ENCODE results near the gene TPGS2.
A peak's percentile ranks its signal among the peaks of the same experiment; 100 is the strongest.
"Not testable (repeated sequence)": the region's sequence is repeated elsewhere in the genome, so short reads cannot be mapped to it uniquely, and the experiment has no call there.

TPGS2 gene, protein sequence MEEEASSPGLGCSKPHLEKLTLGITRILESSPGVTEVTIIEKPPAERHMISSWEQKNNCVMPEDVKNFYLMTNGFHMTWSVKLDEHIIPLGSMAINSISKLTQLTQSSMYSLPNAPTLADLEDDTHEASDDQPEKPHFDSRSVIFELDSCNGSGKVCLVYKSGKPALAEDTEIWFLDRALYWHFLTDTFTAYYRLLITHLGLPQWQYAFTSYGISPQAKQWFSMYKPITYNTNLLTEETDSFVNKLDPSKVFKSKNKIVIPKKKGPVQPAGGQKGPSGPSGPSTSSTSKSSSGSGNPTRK

DNA sequence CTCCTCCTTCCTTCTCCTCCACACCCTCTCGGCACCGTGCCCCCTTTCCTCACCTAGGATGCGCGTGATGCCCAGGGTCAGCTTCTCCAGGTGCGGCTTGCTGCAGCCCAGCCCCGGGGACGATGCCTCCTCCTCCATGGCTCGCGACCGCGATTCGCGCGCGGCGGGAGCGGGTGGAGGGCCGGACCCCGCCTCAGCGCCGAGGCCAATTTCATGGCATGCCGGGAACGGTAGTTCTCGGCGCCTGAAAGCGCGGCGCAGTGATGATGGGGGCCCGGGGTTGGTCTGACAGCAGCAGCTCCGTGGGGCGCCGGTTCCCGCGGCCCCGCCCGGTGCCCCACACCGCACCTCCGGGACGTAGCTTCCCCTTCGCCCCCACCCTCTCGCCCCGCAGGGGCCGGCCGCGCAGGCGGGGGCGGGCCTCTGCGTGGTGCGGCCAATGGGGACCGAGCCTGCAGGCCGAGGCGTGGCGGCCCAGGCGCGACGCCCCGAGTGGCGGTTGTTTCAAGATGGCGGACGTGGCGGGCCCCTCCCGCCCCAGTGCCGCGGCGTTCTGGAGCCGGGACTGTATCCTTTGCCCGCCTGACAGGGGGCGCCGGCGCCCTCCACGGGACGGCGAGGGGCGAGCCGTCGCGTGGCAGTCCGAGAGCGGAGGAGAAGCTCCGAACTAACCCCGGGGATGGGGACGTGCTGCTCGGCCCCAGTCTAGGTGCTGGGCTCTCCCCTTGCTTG is at the start of gene TPGS2, which contains the start of gene KIAA1328:
TPGS2 (minus strand) TSS at position 373 of the 732 bp plus-strand sequence; CDS start at position 138, 235 bp downstream.
KIAA1328 (plus strand) TSS at position 498 of the 732 bp plus-strand sequence; CDS start at position 510, 12 bp downstream.
- H3K4me1 ChIP-seq (ENCODE audit: control insufficient read depth, insufficient read depth, low read length) = no peaks in the 10 kb centered on the region
- H3K36me3 ChIP-seq (ENCODE audit: control insufficient read depth, insufficient read depth, low read length) = no peaks in the 10 kb centered on the region
- no peaks in the 10 kb centered on the region for H3K27me3 ChIP-seq (ENCODE audit: control insufficient read depth, insufficient read depth, low read length)
- H3K9ac ChIP-seq (ENCODE audit: low read length) = peak within 1 kb of the TSS; percentile 82
- no peaks in the 10 kb centered on the region for H3K9me3 ChIP-seq (ENCODE audit: control insufficient read depth, low read length)
- H3K4me3 ChIP-seq (ENCODE audit: low read length) = peak within 1 kb of the TSS; percentile 85

DNA sequence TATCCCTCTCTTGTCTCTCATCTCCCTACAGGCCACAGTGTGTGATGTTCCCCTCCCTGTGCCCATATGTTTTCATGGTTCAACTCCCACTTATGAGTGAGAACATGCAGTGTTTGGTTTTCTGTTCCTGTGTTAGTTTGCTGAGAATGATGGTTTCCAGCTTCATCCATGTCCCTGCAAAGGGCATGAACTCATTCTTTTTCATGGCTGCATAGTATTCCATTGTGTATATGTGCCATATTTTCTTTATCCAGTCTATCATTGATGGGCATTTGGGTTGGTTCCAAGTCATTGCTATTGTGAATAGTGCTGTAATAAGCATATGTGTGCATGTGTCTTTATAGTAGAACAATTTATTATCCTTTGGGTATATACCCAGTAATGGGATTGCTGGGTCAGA is 45.0 kb upstream of the TPGS2 start:
- not testable (repeated sequence) for H3K36me3 ChIP-seq (ENCODE audit: control insufficient read depth, insufficient read depth, low read length); H3K9ac ChIP-seq (ENCODE audit: low read length); H3K27me3 ChIP-seq (ENCODE audit: control insufficient read depth, insufficient read depth, low read length); H3K4me3 ChIP-seq (ENCODE audit: low read length); H3K4me1 ChIP-seq (ENCODE audit: control insufficient read depth, insufficient read depth, low read length); H3K9me3 ChIP-seq (ENCODE audit: control insufficient read depth, low read length)

DNA sequence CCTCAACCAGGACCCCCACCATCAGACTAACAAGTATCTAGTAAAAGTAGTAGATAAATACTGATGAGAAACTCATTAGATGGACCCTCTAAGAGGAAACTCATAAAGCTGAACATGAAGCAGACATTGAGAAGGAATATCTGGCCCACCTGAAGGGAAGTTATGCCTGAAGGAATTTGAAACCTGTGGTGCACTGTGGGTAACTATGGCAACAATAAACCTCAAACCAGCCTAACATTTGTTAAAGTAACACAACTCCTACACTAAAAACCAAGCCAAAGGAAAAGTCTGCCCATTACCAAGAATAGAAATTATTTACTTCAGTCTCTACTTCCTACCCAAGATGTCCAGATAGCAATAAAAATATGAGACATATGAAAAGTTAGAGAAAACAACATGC is 43.5 kb upstream of the TPGS2 start:
- Histone ChIP-seq H3K4me1 (ENCODE audit: control insufficient read depth, insufficient read depth, low read length) (no peaks in the 10 kb centered on the region), H3K4me3 (ENCODE audit: low read length) (no peak overlapping the region), H3K9ac (ENCODE audit: low read length) (no peak overlapping the region), H3K36me3 (ENCODE audit: control insufficient read depth, insufficient read depth, low read length) (no peaks in the 10 kb centered on the region), H3K9me3 (ENCODE audit: control insufficient read depth, low read length) (no peaks in the 10 kb centered on the region), H3K27me3 (ENCODE audit: control insufficient read depth, insufficient read depth, low read length) (no peaks in the 10 kb centered on the region)

DNA sequence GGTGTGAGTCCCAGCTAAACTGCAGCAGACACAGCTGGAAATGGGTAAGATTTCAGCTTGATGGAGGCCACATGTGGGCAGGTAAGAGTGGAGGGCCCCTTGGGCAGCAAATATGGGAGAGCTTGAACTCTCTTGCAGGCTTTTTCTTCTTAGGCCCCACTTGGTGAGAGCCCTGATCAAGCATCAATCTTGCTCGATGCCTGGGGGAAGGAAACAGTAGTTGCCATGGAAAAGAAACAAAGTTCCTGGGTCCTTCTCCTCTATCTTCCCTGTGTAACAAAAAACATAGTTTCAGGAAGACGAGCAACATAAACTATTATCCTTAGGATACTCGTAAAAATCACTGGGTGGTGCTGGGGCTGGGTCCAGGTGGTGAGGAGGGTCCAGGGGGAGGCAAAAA is 43.0 kb upstream of the TPGS2 start:
- Histone ChIP-seq H3K4me1 (ENCODE audit: control insufficient read depth, insufficient read depth, low read length) (no peaks in the 10 kb centered on the region), H3K9me3 (ENCODE audit: control insufficient read depth, low read length) (no peaks in the 10 kb centered on the region), H3K27me3 (ENCODE audit: control insufficient read depth, insufficient read depth, low read length) (no peaks in the 10 kb centered on the region), H3K4me3 (ENCODE audit: low read length) (no peak overlapping the region), H3K9ac (ENCODE audit: low read length) (no peak overlapping the region), H3K36me3 (ENCODE audit: control insufficient read depth, insufficient read depth, low read length) (no peaks in the 10 kb centered on the region)

DNA sequence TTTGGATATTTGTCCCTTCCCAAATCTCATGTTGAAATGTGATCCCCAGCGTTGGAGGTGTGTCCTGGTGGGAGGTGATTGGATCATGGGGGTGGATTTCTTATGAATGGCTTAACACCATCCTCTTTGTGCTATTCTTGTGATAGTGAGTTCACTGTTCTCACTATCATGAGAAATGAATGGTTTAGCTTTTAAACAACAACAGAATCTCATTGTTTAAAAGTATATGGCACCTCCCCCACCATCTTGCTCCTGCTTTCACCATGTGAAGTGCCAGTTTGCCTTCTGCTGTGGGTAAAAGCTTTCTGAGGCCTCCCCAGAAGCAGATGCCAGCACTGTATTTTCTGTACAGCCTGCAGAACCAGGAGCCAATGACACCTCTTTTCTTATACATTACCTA is 38.3 kb upstream of the TPGS2 start:
- Histone ChIP-seq H3K36me3 (ENCODE audit: control insufficient read depth, insufficient read depth, low read length) (no peaks in the 10 kb centered on the region), H3K9me3 (ENCODE audit: control insufficient read depth, low read length) (no peaks in the 10 kb centered on the region), H3K27me3 (ENCODE audit: control insufficient read depth, insufficient read depth, low read length) (no peaks in the 10 kb centered on the region), H3K9ac (ENCODE audit: low read length) (no peak overlapping the region), H3K4me1 (ENCODE audit: control insufficient read depth, insufficient read depth, low read length) (no peaks in the 10 kb centered on the region), H3K4me3 (ENCODE audit: low read length) (no peak overlapping the region)

DNA sequence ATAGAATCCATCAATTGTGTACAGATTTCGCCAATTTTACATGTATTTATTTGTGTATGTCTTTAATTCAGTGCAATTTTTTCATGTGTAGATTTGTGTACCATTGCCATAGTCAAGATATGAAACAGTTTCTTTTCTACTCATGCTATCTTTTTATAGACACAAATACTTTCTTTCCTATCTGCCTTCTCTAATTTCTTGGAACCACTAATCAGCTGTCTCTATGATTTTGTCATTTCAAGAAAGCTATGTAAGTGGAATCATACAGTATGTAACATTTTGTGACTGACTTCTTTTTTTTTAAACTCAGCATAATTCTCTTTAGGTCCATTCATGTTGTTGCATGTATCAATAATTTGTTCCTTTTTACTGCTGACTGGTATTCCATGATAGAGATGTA is 33.4 kb upstream of the TPGS2 start:
- Histone ChIP-seq H3K36me3 (ENCODE audit: control insufficient read depth, insufficient read depth, low read length) (no peaks in the 10 kb centered on the region), H3K27me3 (ENCODE audit: control insufficient read depth, insufficient read depth, low read length) (no peaks in the 10 kb centered on the region), H3K4me1 (ENCODE audit: control insufficient read depth, insufficient read depth, low read length) (no peaks in the 10 kb centered on the region), H3K9ac (ENCODE audit: low read length) (no peak overlapping the region), H3K9me3 (ENCODE audit: control insufficient read depth, low read length) (no peaks in the 10 kb centered on the region), H3K4me3 (ENCODE audit: low read length) (no peak overlapping the region)

DNA sequence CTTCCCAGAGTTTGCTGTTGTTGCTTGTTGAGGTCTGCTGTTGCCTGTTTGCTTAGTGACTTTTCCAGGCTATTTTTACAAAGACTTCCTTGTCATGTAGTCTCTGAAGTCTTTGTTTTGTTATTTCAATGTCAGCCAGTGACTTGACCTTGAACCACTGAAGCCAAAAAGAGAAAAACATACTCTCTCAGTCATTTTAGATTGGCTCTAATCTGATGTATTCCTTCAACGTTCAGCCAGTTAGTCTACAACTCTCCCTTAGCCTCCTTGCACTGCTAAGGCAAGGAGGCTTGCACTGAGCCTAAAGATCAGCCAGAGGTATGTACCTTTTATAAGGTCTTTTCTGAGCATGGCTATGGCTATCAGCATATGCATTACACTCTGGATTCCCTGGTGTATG is 28.0 kb upstream of the TPGS2 start:
- Histone ChIP-seq H3K9me3 (ENCODE audit: control insufficient read depth, low read length) (no peaks in the 10 kb centered on the region), H3K9ac (ENCODE audit: low read length) (no peak overlapping the region), H3K4me3 (ENCODE audit: low read length) (no peak overlapping the region), H3K4me1 (ENCODE audit: control insufficient read depth, insufficient read depth, low read length) (no peaks in the 10 kb centered on the region), H3K27me3 (ENCODE audit: control insufficient read depth, insufficient read depth, low read length) (no peaks in the 10 kb centered on the region), H3K36me3 (ENCODE audit: control insufficient read depth, insufficient read depth, low read length) (no peaks in the 10 kb centered on the region)

DNA sequence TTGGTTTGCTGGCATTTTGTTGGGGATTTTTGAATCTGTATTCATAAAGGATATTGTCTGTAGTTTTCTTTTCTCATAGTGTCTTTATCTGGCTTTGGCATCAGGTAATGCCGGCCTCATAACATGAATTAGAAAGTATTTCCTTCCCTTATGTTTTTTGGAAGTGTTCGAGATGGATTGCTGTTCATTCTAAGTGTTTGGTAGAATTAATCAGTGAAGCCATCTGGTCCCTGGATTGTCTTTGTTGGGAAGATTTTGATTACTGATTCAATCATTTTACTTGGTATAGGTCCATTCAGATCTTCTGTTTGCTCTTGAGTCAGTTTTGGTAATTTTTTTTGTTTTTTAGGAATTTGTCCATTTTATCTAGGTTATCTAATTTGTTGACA is 22.4 kb upstream of the TPGS2 start:
- Histone ChIP-seq H3K4me3 (ENCODE audit: low read length) (no peak overlapping the region), H3K27me3 (ENCODE audit: control insufficient read depth, insufficient read depth, low read length) (no peaks in the 10 kb centered on the region), H3K4me1 (ENCODE audit: control insufficient read depth, insufficient read depth, low read length) (no peaks in the 10 kb centered on the region), H3K36me3 (ENCODE audit: control insufficient read depth, insufficient read depth, low read length) (no peaks in the 10 kb centered on the region), H3K9ac (ENCODE audit: low read length) (no peak overlapping the region), H3K9me3 (ENCODE audit: control insufficient read depth, low read length) (no peaks in the 10 kb centered on the region)

DNA sequence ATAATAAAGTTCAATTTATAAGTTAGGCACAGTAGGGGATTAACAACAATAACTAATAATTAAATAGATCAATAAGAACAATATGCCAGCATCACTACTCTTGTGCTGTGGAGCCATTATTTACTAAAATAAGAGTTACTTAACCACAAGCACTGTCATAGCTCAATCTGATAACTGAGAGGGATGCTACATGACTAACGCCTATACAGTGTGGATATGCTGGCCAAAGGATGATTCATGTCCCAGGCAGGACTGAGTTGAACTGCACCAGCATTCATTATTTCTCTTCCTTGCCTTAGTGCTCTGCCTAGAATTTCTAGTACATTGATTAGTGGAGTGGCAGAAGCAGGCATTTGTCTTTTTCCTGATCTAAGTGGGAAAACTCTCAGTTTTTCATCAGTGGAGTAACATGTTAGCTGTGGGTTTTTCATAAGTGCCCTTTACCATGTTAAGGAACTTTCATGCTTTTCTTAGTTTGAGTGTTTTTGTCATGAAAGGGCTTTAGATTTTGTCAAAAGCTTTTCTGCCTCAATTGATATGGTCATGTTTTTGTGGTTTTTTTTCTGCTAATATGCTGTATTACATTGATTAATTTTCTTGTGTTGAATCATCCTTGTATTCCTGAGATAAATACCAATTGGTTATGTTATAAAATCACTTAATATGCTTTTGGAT is 21.9 kb upstream of the TPGS2 start:
- H3K4me1 ChIP-seq (ENCODE audit: control insufficient read depth, insufficient read depth, low read length) = no peaks in the 10 kb centered on the region
- no peak overlapping the region for H3K4me3 ChIP-seq (ENCODE audit: low read length)
- H3K9me3 ChIP-seq (ENCODE audit: control insufficient read depth, low read length) = no peaks in the 10 kb centered on the region
- no peaks in the 10 kb centered on the region for H3K36me3 ChIP-seq (ENCODE audit: control insufficient read depth, insufficient read depth, low read length)
- no peak overlapping the region for H3K9ac ChIP-seq (ENCODE audit: low read length)
- no peaks in the 10 kb centered on the region for H3K27me3 ChIP-seq (ENCODE audit: control insufficient read depth, insufficient read depth, low read length)

DNA sequence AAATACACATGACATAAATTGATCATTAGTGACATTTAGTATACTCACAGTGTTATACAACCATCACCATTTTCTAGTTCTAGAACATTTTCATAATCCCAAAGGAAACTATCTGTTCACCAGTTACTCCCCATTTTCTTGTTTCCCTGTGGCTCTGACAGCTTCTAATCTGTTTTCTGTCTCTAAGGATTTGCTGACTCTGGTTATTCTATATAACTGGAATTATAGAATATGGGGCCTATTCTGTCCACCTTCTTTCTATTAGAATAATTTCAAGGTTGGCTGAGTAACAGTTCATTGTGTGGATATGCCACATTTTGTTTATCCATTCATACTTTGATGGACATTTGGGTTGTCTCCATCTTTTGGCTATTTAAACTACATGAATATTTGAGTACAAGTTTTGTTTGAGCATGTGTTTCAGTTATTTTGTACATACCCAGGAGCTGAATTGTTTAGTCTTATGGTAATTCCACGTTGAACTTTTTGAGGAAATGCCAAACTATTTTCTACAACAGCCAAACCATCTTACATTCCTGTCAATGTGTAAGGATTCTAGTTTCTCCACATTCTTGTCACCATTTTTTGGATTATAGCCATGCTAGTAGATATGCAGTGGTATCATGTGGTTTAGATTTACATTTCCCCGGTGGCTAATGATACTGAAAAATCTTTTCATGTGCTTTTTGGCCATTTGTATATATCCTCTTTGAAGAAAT is 20.6 kb upstream of the TPGS2 start:
- no peaks in the 10 kb centered on the region for H3K4me1 ChIP-seq (ENCODE audit: control insufficient read depth, insufficient read depth, low read length)
- H3K27me3 ChIP-seq (ENCODE audit: control insufficient read depth, insufficient read depth, low read length) = no peaks in the 10 kb centered on the region
- H3K9ac ChIP-seq (ENCODE audit: low read length) = no peak overlapping the region
- no peaks in the 10 kb centered on the region for H3K36me3 ChIP-seq (ENCODE audit: control insufficient read depth, insufficient read depth, low read length)
- no peaks in the 10 kb centered on the region for H3K9me3 ChIP-seq (ENCODE audit: control insufficient read depth, low read length)
- no peak overlapping the region for H3K4me3 ChIP-seq (ENCODE audit: low read length)

DNA sequence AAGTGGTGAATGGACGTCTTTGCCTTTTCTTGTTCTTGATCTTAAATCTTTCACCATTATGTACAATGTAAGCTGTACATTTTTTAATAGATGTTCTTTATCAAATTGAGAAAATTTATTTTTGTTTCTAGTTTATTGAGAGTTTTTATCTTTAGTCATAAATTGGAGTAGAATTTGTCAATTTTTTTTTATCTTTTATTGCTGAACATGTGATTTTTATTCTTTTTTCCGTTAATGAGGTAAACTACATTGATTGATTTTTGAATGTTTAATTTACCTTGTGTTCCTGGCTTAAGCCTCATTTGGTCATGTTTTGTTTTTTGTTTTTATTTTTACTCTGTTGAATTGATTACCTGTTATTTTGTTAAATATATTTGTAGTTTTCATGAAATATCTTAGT is 19.8 kb upstream of the TPGS2 start:
- no peaks in the 10 kb centered on the region for H3K4me1 ChIP-seq (ENCODE audit: control insufficient read depth, insufficient read depth, low read length)
- H3K9me3 ChIP-seq (ENCODE audit: control insufficient read depth, low read length) = no peaks in the 10 kb centered on the region
- no peak overlapping the region for H3K9ac ChIP-seq (ENCODE audit: low read length)
- H3K36me3 ChIP-seq (ENCODE audit: control insufficient read depth, insufficient read depth, low read length) = no peaks in the 10 kb centered on the region
- H3K27me3 ChIP-seq (ENCODE audit: control insufficient read depth, insufficient read depth, low read length) = no peaks in the 10 kb centered on the region
- H3K4me3 ChIP-seq (ENCODE audit: low read length) = no peak overlapping the region

DNA sequence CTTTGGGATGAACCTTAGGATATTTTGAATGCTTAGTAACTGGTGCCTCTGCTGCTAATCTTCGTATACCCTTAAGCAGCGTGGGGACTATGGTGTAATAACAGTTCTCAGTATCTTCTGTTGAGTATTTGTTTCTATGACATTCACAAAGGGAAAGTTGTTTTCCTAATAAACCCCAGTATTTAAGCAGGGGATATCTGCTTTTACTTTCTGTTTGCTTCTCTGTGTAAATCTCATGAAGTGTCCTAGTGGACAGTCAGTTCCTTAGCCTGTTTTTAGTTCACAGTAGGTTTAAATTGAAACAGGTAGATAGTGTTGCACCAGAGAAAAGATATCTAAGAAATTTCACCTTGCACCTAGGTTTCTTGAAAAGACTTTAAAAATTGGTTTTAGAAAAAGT is 15.0 kb upstream of the TPGS2 start:
- Histone ChIP-seq H3K9me3 (ENCODE audit: control insufficient read depth, low read length) (no peaks in the 10 kb centered on the region), H3K27me3 (ENCODE audit: control insufficient read depth, insufficient read depth, low read length) (no peaks in the 10 kb centered on the region), H3K9ac (ENCODE audit: low read length) (no peak overlapping the region), H3K4me1 (ENCODE audit: control insufficient read depth, insufficient read depth, low read length) (no peaks in the 10 kb centered on the region), H3K36me3 (ENCODE audit: control insufficient read depth, insufficient read depth, low read length) (no peaks in the 10 kb centered on the region), H3K4me3 (ENCODE audit: low read length) (no peak overlapping the region)

All from mucosa of stomach (tissue), 1 donor.